Body of pancreas (tissue), 4 donors: ENCODE data around the gene PTPRD. TPM values are rescaled to one million over a fixed set of nuclear protein-coding genes. Genes with fewer than 3 reads are reported as not detected.

Experiments
- ATAC-seq: fragments of 150-250 bp; one replicate; pipeline ENCODE4 v1.9.1; 2016
- DNase-seq, 4 donors: peaks; one replicate each; pipeline ENCODE4 v3.0.0-alpha.2; 2019
- H3K27ac ChIP-seq, 4 donors: fragments of 200-600 bp; sonication (generic); 1 replicate in 3 of 4; 2 replicates in 1 of 4; pipeline versions ENCODE4 v1.5.1 to v1.6.1; 2016 to 2019; ENCODE audit warnings: mild to moderate bottlenecking in 1 of 4, mixed read lengths in 1 of 4, moderate library complexity in 1 of 4
- H3K27me3 ChIP-seq, 2 donors: fragments of 200-600 bp; sonication (generic); one replicate each; pipeline ENCODE4 v1.6.0; 2016; ENCODE audit warnings: mild to moderate bottlenecking in 1 of 2
- H3K36me3 ChIP-seq, 2 donors: fragments of 200-600 bp; sonication (generic); replicated peaks in 1 of 2; 2 replicates each; pipeline ENCODE4 v1.5.1; 2016; ENCODE audit warnings: low read depth in 2 of 2; ENCODE audit not compliant: insufficient read depth in 1 of 2
- H3K4me1 ChIP-seq: fragments of 200-600 bp; sonication (generic); one replicate; pipeline ENCODE4 v1.6.0; 2016
- H3K4me3 ChIP-seq, 2 donors: fragments of 200-600 bp; sonication (generic); 1 replicate in 1 of 2; 2 replicates in 1 of 2; pipeline ENCODE4 v1.5.1; 2016 to 2019
- H3K9me3 ChIP-seq, 3 donors: fragments of 200-600 bp; sonication (generic); 1 replicate in 2 of 3; 2 replicates in 1 of 3; pipeline ENCODE4 v1.5.1; 2016
- CTCF ChIP-seq, 7 experiments: fragments of 450-650 bp in 4 of 7; fragments of 200-600 bp in 3 of 7; sonication (generic) in 3 of 7; IDR thresholded peaks; one replicate each; pipeline ENCODE4 v1.5.1; 2016 to 2019; ENCODE audit warnings: antibody characterized with exemption in 7 of 7
- POLR2A ChIP-seq, 3 donors: fragments of 450-650 bp; IDR thresholded peaks; one replicate each; pipeline ENCODE4 v1.6.1; 2016; ENCODE audit warnings: antibody characterized with exemption in 3 of 3, mild to moderate bottlenecking in 2 of 3
- WGBS, 2 donors: methylation state at CpG; one replicate each; pipeline ENCODE4 v1.1.5; 2017; 5-methylcytosine and 5-hydroxymethylcytosine counted together
- intact Hi-C: fragments of 100-400 bp; cut with DNase I; formaldehyde crosslinking; loops from one replicate; pipeline ENCODE4 v1.15.1; 2023
- total RNA-seq, 2 donors: library from RNA; depleted of rRNA; stranded (reverse); fragments of >200 nt; gene quantifications; one replicate each; pipeline ENCODE4 v1.1.0, GENCODE V29; 2016

Gene PTPRD
- total RNA-seq, 2 donors from 2014 or later: 4.3 to 4.9 TPM

- TF ChIP-seq POLR2A (IDR thresholded peaks at IDR 0.05) (no peak), CTCF (IDR thresholded peaks at IDR 0.05) (no peak)
- H3K27me3 ChIP-seq: no peaks in the 10 kb centered on the region
Observed at GRCh38 chr9:9222730-9223129, 1390.1 kb downstream of the PTPRD start.

GRCh38 chr9:9216934-9217333 lies 1395.9 kb downstream of the PTPRD start:
- Histone ChIP-seq H3K27ac (no peak overlapping the region), H3K36me3 (no peaks in the 10 kb centered on the region), H3K4me3 (no peak overlapping the region), H3K4me1 (no peaks in the 10 kb centered on the region), H3K9me3 (no peaks in the 10 kb centered on the region), H3K27me3 (no peaks in the 10 kb centered on the region)
- intact Hi-C loops: no loop called here
- WGBS, 2 donors: 75 to 85% methylated on average over 2 of the region's 2 CpGs
- ATAC-seq: no peak
- DNase-seq: no peak
- TF ChIP-seq POLR2A (IDR thresholded peaks at IDR 0.05) (no peak), CTCF (IDR thresholded peaks at IDR 0.05) (no peak)

More at GRCh38 chr9:9222730-9223129, 1390.1 kb downstream of the PTPRD start:
- H3K9me3 ChIP-seq: no peaks in the 10 kb centered on the region
- no peak overlapping the region for H3K27ac ChIP-seq
- 61% methylated on average over 1 of the region's 1 CpG for WGBS, 2 donors
- H3K4me3 ChIP-seq: no peak overlapping the region
- no peaks in the 10 kb centered on the region for H3K4me1 ChIP-seq
- DNase-seq (no peak), ATAC-seq (no peak)
- H3K36me3 ChIP-seq: no peaks in the 10 kb centered on the region
- intact Hi-C loops: no loop called here

GRCh38 chr9:9215050-9215449 lies 1397.8 kb downstream of the PTPRD start:
- H3K4me3 ChIP-seq: no peak overlapping the region
- no peaks in the 10 kb centered on the region for H3K9me3 ChIP-seq
- WGBS, 2 donors: 56 to 59% methylated on average over 2 of the region's 2 CpGs
- ATAC-seq: no peak
- no peaks in the 10 kb centered on the region for H3K27me3 ChIP-seq
- intact Hi-C loops: no loop called here
- H3K36me3 ChIP-seq: no peaks in the 10 kb centered on the region
- DNase-seq: no peak
- H3K27ac ChIP-seq: no peak overlapping the region
- no peaks in the 10 kb centered on the region for H3K4me1 ChIP-seq
- TF ChIP-seq POLR2A (IDR thresholded peaks at IDR 0.05): no peak

GRCh38 chr9:9214066-9214465 lies 1398.7 kb downstream of the PTPRD start:
- Histone ChIP-seq H3K9me3 (no peaks in the 10 kb centered on the region), H3K36me3 (no peaks in the 10 kb centered on the region), H3K27me3 (no peaks in the 10 kb centered on the region), H3K27ac (no peak overlapping the region), H3K4me1 (no peaks in the 10 kb centered on the region), H3K4me3 (no peak overlapping the region)
- ATAC-seq (no peak), DNase-seq (no peak)
- 28 to 29% methylated on average over 6 of the region's 6 CpGs for WGBS, 2 donors
- TF ChIP-seq POLR2A (IDR thresholded peaks at IDR 0.05) (no peak), CTCF (IDR thresholded peaks at IDR 0.05) (no peak)
- intact Hi-C loops: no loop called here

- Histone ChIP-seq H3K4me3 (no peak overlapping the region), H3K27me3 (no peaks in the 10 kb centered on the region), H3K27ac (no peak overlapping the region), H3K4me1 (no peaks in the 10 kb centered on the region), H3K36me3 (no peaks in the 10 kb centered on the region), H3K9me3 (no peaks in the 10 kb centered on the region)
- ATAC-seq: no peak
- TF ChIP-seq POLR2A (IDR thresholded peaks at IDR 0.05): no peak
- no peak for TF ChIP-seq CTCF (IDR thresholded peaks at IDR 0.05)
- WGBS, 2 donors: 53 to 60% methylated on average over 3 of the region's 3 CpGs
- intact Hi-C loops: no loop called here
- DNase-seq: no peak
Observed at GRCh38 chr9:9212963-9213362, 1399.8 kb downstream of the PTPRD start.
